Body of pancreas (tissue), 4 donors: ENCODE results near the gene NMBR. TPM values are rescaled to one million over a fixed set of nuclear protein-coding genes. Genes with fewer than 3 reads are reported as not detected.
A peak's percentile ranks its signal among the peaks of the same experiment; 100 is the strongest.
"Not testable (repeated sequence)": the region's sequence is repeated elsewhere in the genome, so short reads cannot be mapped to it uniquely, and the experiment has no call there.

ENCODE experiments used
- ATAC-seq: fragments of 150-250 bp; one replicate; pipeline ENCODE4 v1.9.1; 2016
- DNase-seq, 4 donors: peaks; one replicate each; pipeline ENCODE4 v3.0.0-alpha.2; 2019
- H3K27ac ChIP-seq, 4 donors: fragments of 200-600 bp; sonication (generic); 1 replicate in 3 of 4; 2 replicates in 1 of 4; pipeline versions ENCODE4 v1.5.1 to v1.6.1; 2016 to 2019; ENCODE audit warnings: mild to moderate bottlenecking in 1 of 4, mixed read lengths in 1 of 4, moderate library complexity in 1 of 4
- H3K27me3 ChIP-seq, 2 donors: fragments of 200-600 bp; sonication (generic); one replicate each; pipeline ENCODE4 v1.6.0; 2016; ENCODE audit warnings: mild to moderate bottlenecking in 1 of 2
- H3K36me3 ChIP-seq, 2 donors: fragments of 200-600 bp; sonication (generic); replicated peaks in 1 of 2; 2 replicates each; pipeline ENCODE4 v1.5.1; 2016; ENCODE audit warnings: low read depth in 2 of 2; ENCODE audit not compliant: insufficient read depth in 1 of 2
- H3K4me1 ChIP-seq: fragments of 200-600 bp; sonication (generic); one replicate; pipeline ENCODE4 v1.6.0; 2016
- H3K4me3 ChIP-seq, 2 donors: fragments of 200-600 bp; sonication (generic); 1 replicate in 1 of 2; 2 replicates in 1 of 2; pipeline ENCODE4 v1.5.1; 2016 to 2019
- H3K9me3 ChIP-seq, 3 donors: fragments of 200-600 bp; sonication (generic); 1 replicate in 2 of 3; 2 replicates in 1 of 3; pipeline ENCODE4 v1.5.1; 2016
- POLR2A ChIP-seq, 3 donors: fragments of 450-650 bp; IDR thresholded peaks; one replicate each; pipeline ENCODE4 v1.6.1; 2016; ENCODE audit warnings: antibody characterized with exemption in 3 of 3, mild to moderate bottlenecking in 2 of 3
- WGBS, 2 donors: methylation state at CpG; one replicate each; pipeline ENCODE4 v1.1.5; 2017; 5-methylcytosine and 5-hydroxymethylcytosine counted together
- intact Hi-C: fragments of 100-400 bp; cut with DNase I; formaldehyde crosslinking; loops from one replicate; pipeline ENCODE4 v1.15.1; 2023
- total RNA-seq, 2 donors: library from RNA; depleted of rRNA; stranded (reverse); fragments of >200 nt; gene quantifications; one replicate each; pipeline ENCODE4 v1.1.0, GENCODE V29; 2016
- TF ChIP-seq, protein P1 (sequence below), 7 experiments: fragments of 450-650 bp in 4 of 7; fragments of 200-600 bp in 3 of 7; sonication (generic) in 3 of 7; IDR thresholded peaks; one replicate each; pipeline ENCODE4 v1.5.1; 2016 to 2019; ENCODE audit warnings: antibody characterized with exemption in 7 of 7

The NMBR gene
- total RNA-seq, 2 donors from 2014 or later: not detected

DNA sequence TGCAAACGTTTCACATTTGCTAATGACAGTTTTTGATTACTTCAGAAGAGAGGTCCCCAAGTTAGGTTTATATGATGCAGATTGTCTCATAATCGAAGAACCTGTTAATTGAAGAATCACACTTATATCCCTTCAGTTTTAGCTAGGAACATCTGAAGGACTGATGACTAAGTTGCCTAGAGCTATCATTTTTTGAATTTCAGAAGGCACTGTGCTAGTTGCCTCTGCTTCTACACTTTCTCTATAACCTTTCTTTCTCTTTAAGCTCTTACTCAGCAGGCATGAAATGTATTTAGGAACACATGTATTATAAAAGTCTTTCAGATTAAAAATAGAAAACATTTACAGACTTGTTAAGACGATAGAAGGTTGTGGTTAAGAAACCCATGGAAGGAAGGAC, 28.6 kb downstream of the NMBR start:
- no peak overlapping the region for H3K4me3 ChIP-seq
- no peak for DNase-seq
- TF ChIP-seq POLR2A (IDR thresholded peaks at IDR 0.05): no peak
- TF ChIP-seq, protein P1, sequence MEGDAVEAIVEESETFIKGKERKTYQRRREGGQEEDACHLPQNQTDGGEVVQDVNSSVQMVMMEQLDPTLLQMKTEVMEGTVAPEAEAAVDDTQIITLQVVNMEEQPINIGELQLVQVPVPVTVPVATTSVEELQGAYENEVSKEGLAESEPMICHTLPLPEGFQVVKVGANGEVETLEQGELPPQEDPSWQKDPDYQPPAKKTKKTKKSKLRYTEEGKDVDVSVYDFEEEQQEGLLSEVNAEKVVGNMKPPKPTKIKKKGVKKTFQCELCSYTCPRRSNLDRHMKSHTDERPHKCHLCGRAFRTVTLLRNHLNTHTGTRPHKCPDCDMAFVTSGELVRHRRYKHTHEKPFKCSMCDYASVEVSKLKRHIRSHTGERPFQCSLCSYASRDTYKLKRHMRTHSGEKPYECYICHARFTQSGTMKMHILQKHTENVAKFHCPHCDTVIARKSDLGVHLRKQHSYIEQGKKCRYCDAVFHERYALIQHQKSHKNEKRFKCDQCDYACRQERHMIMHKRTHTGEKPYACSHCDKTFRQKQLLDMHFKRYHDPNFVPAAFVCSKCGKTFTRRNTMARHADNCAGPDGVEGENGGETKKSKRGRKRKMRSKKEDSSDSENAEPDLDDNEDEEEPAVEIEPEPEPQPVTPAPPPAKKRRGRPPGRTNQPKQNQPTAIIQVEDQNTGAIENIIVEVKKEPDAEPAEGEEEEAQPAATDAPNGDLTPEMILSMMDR (IDR thresholded peaks at IDR 0.05): no peak
- intact Hi-C loops: no loop called here
- no peak overlapping the region for H3K27ac ChIP-seq
- WGBS, 2 donors: 43 to 45% methylated on average over 3 of the region's 3 CpGs
- H3K36me3 ChIP-seq: no peaks in the 10 kb centered on the region
- no peak for ATAC-seq
- H3K27me3 ChIP-seq: peaks cover 0 to 5% of the 10 kb centered on the region in 2 donors
- no peaks in the 10 kb centered on the region for H3K9me3 ChIP-seq
- no peaks in the 10 kb centered on the region for H3K4me1 ChIP-seq

DNA sequence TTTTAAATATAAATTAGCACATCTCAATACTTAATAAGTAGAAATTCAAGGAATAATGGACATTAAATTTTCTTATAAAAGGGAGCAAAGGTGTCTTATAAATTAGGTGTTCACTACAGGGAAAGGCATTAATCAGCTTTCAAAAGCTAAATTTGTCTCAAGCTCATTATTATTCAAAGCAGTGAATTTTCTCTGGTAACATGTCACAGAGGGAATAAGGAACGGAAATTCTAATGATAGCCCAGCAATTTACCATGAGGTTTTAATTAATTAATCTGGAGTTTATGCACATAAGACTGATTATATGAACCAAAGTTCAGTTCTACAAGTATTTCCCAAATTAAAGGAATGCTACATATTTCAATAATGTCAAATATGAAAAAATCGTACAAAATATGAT, 29.6 kb downstream of the NMBR start:
- no peak overlapping the region for H3K27ac ChIP-seq
- WGBS, 2 donors: 46 to 50% methylated on average over 2 of the region's 2 CpGs
- H3K36me3 ChIP-seq: no peaks in the 10 kb centered on the region
- no peaks in the 10 kb centered on the region for H3K9me3 ChIP-seq
- no peak for ATAC-seq
- DNase-seq: no peak
- intact Hi-C loops: no loop called here
- H3K27me3 ChIP-seq: peaks cover 0 to 5% of the 10 kb centered on the region in 2 donors
- no peak overlapping the region for H3K4me3 ChIP-seq
- TF ChIP-seq, protein P1 (IDR thresholded peaks at IDR 0.05): no peak
- TF ChIP-seq POLR2A (IDR thresholded peaks at IDR 0.05): no peak
- no peaks in the 10 kb centered on the region for H3K4me1 ChIP-seq

DNA sequence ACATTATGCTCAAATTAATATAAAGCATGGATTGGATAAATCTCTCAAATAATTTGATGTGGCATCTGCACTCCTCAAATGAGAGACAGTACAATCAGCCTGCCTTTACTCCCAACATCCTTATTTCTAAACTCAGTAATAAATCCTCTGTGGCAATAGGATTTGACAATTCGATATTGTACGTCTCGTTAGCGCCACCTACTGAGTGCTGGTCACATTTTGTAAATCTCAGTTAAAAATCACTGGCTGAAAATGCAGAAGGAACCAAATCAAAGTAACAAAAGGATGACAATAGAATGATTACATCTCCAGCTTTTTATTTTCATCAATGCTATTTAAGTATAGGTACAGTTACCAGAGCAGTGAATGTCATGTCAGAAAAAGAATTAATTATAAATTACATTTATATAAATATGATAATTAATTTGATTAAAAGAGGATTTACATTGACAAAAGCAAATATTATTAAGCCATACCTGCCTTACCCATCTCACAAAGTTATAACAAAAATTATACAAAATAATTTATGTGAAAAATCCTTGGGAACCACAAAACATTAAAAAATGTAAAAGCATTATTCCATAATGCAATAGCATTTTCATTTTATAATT, 34.4 kb downstream of the NMBR start:
- Histone ChIP-seq H3K9me3 (no peaks in the 10 kb centered on the region), H3K27me3 (peaks cover 0 to 5% of the 10 kb centered on the region in 2 donors), H3K4me3 (no peak overlapping the region), H3K27ac (no peak overlapping the region), H3K36me3 (no peaks in the 10 kb centered on the region), H3K4me1 (no peaks in the 10 kb centered on the region)
- no peak for TF ChIP-seq POLR2A (IDR thresholded peaks at IDR 0.05)
- TF ChIP-seq, protein P1 (IDR thresholded peaks at IDR 0.05): peak; percentile 18 to 75 (median 62)
- intact Hi-C loops: no loop called here
- ATAC-seq: no peak
- DNase-seq: peak; percentile 66 to 79 (median 76)
- 0% methylated on average over 4 of the region's 4 CpGs for WGBS, 2 donors

DNA sequence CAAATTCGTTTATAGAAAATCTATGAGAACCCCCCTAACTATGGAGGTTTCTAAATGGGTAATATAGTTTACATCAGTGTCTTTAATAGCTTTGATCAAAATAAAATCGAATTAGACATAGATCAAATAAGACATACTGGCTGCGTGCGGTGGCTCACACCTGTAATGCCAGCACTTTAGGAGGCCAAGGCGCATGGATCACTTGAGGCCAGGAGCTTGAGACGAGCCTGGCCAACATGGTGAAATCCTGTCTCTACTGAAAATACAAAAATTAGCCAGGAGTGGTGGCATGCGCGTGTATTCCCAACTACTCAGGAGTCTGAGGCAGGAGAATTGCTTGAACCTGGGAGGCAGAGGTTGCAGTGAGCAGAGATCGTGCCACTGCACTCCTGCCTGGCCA, 36.1 kb downstream of the NMBR start:
- WGBS, 2 donors: 69 to 74% methylated on average over 9 of the region's 9 CpGs
- H3K4me1 ChIP-seq, H3K27ac ChIP-seq, H3K36me3 ChIP-seq, intact Hi-C loops, H3K9me3 ChIP-seq, ATAC-seq, H3K4me3 ChIP-seq, H3K27me3 ChIP-seq, DNase-seq: not testable (repeated sequence)

DNA sequence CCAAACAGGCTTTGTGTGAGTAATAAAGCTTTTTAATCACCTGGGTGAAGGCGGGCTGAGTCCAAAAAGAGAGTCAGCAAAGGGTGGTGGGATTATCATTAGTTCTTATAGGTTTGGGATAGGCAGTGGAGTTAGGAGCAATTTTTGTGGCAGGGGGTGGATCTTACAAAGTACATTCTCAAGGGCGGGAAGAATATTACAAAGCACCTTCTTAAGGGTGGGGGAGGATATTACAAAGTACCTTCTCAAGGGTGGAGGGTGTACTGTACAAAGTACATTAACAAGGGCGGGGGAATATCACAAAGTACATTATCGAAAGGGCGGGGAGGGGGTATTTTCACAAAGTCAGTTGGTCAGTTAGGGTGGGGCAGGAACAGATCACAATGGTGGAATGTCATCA, 42.1 kb downstream of the NMBR start:
- H3K4me1 ChIP-seq, DNase-seq, H3K9me3 ChIP-seq, intact Hi-C loops, H3K27ac ChIP-seq, ATAC-seq, H3K4me3 ChIP-seq, H3K27me3 ChIP-seq, H3K36me3 ChIP-seq: not testable (repeated sequence)
- WGBS, 2 donors: 70 to 81% methylated on average over 5 of the region's 5 CpGs

DNA sequence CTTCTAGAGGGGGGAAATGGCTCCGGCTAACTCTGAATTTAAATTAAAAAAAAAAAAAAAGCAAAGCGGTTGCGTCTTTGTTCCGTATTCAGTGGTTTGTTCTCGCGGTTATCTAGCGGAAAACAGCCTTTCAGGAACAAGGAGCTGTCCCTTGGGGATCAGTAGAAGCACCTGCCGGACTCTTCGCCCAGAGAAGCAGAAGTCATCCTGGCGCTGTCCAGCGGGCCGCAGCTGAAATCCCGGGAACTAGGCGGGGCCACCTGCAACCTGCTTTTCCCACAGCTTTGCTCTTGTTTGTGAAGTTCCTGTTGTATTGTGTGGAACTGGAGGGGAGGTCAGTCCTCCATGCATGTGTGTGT, 58.1 kb downstream of the NMBR start:
- 1 to 4% methylated on average over 14 of the region's 14 CpGs for WGBS, 2 donors
- ATAC-seq (no peak), DNase-seq (peak in 1 of 4 donors; percentile 22)
- no peak for TF ChIP-seq POLR2A (IDR thresholded peaks at IDR 0.05)
- TF ChIP-seq, protein P1 (IDR thresholded peaks at IDR 0.05): no peak
- Histone ChIP-seq H3K9me3 (no peaks in the 10 kb centered on the region), H3K36me3 (no peaks in the 10 kb centered on the region), H3K4me3 (no peak overlapping the region), H3K27ac (no peak overlapping the region), H3K4me1 (peaks cover 7% of the 10 kb centered on the region), H3K27me3 (peaks cover 0 to 8% of the 10 kb centered on the region in 2 donors)
- intact Hi-C loops: no loop called here
